ENCODE measurements around the gene FGF14. TPM values are rescaled to one million over a fixed set of nuclear protein-coding genes. Genes with fewer than 3 reads are reported as not detected.

The FGF14 gene
- total RNA-seq, 2 donors from 2014 or later = not detected

DNA sequence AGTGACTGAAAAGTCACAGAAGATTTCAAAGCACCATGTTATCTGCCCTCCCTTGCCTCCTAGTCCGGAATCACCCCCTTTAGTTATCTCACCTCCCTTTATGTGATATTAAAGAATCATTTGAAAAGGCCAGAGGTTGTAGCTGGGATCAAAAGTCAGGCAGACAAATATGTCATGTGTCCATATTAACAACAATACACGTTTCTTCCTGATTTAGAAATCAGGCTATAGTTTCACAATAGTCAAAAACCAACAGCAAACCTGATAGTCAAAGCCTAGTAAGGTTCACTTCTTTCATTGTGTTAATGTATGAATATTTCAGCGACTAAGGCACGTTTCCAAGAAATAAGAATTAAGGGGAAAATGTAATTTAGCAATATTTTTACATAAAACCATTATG, 622.7 kb downstream of the FGF14 start:
- H3K9me3 Mint-ChIP-seq = peaks cover 18% of the 10 kb centered on the region
- no peaks in the 10 kb centered on the region for H3K36me3 Mint-ChIP-seq
- peaks cover 0 to 16% of the 10 kb centered on the region in 2 donors for H3K27me3 Mint-ChIP-seq
- no peak overlapping the region for H3K4me3 Mint-ChIP-seq
- H3K4me1 Mint-ChIP-seq (ENCODE audit: low read depth in 2 of 2) = no peaks in the 10 kb centered on the region
- H3K27ac Mint-ChIP-seq = no peak overlapping the region
- ATAC-seq (no peak), DNase-seq (ENCODE audit: low spot score) (no peak)

DNA sequence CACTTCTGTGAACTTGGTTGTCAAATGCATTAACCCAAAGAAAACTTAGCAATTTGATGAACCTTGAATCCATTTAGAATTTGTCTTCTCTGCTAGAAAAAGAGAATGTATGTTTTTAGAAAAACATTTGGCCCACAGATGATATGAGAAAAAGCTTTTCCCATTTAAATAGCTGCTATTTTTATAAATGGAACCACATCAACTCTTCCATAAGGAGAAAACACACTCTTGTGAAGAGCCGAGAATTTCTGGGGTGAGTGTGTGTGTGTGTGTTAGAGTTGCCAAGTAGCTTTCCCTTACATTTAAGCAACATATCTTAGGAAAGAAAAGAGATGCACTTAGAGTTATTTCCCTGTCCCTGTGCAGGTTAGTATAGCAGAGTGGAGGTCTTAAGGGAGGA, 626.6 kb downstream of the FGF14 start:
- DNase-seq (ENCODE audit: low spot score) = no peak
- ATAC-seq = no peak
- no peaks in the 10 kb centered on the region for H3K36me3 Mint-ChIP-seq
- H3K4me1 Mint-ChIP-seq (ENCODE audit: low read depth in 2 of 2) = no peaks in the 10 kb centered on the region
- no peak overlapping the region for H3K27ac Mint-ChIP-seq
- peaks cover 6% of the 10 kb centered on the region for H3K9me3 Mint-ChIP-seq
- H3K27me3 Mint-ChIP-seq = no peaks in the 10 kb centered on the region
- H3K4me3 Mint-ChIP-seq = no peak overlapping the region

DNA sequence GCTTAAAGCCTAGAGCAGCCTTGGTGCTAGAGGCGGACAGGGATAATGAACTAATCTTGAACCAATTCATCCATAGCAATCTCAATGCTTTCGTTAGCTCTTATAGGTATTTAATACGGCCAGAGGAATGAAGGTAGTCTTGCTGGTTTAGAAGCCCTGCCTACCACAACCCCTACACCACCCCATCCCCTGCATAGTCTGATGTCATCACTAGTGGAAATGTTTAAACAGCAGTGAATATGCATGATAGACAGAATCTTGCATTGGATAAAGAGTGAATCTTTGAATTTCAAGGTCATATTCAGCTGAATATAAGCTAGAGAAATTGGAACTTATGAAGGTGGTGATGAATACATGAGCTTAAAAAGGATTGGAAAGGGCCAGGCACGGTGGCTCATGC, 627.5 kb downstream of the FGF14 start:
- ATAC-seq (no peak), DNase-seq (ENCODE audit: low spot score) (no peak)
- Mint-ChIP-seq H3K36me3 (no peaks in the 10 kb centered on the region), H3K4me1 (ENCODE audit: low read depth in 2 of 2) (no peaks in the 10 kb centered on the region), H3K27ac (no peak overlapping the region), H3K4me3 (no peak overlapping the region), H3K27me3 (no peaks in the 10 kb centered on the region), H3K9me3 (peaks cover 6% of the 10 kb centered on the region)

DNA sequence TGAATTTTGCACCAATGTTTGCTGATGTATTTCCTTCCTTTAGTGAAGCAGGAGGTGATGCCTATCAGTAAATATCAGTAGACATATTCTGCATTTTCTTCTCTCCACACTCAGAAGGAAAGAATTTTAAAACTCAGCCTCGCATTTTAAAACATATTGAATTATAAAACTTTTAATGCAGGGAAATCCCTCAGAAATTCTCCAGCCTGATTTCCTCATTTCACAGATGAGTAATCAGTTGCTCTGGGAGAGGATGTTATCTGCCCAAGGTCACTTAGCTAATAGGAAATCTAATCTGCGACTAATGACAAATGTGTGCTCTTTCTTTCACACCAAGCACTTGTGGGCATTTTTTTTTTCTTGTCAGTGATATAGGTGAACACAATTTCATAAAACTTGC, 628.8 kb downstream of the FGF14 start:
- Mint-ChIP-seq H3K4me1 (ENCODE audit: low read depth in 2 of 2) (no peaks in the 10 kb centered on the region), H3K9me3 (peaks cover 4% of the 10 kb centered on the region), H3K27me3 (peaks cover 0 to 5% of the 10 kb centered on the region in 2 donors), H3K36me3 (no peaks in the 10 kb centered on the region), H3K4me3 (no peak overlapping the region), H3K27ac (no peak overlapping the region)
- DNase-seq (ENCODE audit: low spot score) = no peak
- no peak for ATAC-seq

DNA sequence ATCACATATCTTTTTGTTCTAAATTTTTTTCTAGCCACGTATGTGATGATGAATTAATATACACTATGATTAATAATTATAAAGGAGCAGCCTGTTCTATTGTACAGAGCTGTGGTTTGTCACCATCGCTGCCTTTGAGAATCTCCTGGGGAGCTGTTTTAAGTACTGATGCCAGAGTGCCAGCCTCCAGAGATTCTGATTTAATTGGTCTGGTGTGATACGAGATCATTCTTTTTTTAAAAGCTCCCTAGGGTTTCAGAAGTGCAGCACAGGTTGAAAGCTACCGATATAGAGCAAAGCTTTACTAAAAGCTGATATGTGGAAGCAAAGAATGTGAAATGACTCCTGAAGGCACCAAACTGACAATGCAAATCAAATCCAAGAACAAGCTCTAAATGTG, 634.7 kb downstream of the FGF14 start:
- H3K27me3 Mint-ChIP-seq = peaks cover 2 to 20% of the 10 kb centered on the region in 2 donors
- no peaks in the 10 kb centered on the region for H3K36me3 Mint-ChIP-seq
- H3K4me1 Mint-ChIP-seq (ENCODE audit: low read depth in 2 of 2) = no peaks in the 10 kb centered on the region
- DNase-seq (ENCODE audit: low spot score) (no peak), ATAC-seq (no peak)
- no peak overlapping the region for H3K27ac Mint-ChIP-seq
- no peak overlapping the region for H3K4me3 Mint-ChIP-seq
- H3K9me3 Mint-ChIP-seq = peaks cover 7% of the 10 kb centered on the region

DNA sequence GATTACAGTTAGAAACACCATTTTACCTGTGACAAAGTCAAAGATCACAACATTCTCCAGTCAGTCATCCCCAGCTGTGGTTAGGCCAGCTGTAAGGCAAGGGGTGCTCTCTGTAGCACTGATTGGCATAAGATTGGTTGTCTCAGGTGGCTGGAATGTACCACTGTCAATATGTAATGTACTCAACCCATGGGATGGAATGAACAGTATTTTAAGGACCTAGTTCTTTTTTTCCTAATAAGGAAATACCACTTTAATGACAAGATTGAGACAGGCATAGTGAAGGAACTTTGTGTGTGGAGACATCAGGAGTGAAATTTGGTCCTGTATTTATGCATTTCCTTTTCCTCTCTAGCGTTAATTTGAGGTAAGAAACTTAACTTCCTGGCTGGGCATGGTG, 638.7 kb downstream of the FGF14 start:
- no peaks in the 10 kb centered on the region for H3K4me1 Mint-ChIP-seq (ENCODE audit: low read depth in 2 of 2)
- DNase-seq (ENCODE audit: low spot score) = no peak
- peaks cover 3% of the 10 kb centered on the region for H3K9me3 Mint-ChIP-seq
- no peaks in the 10 kb centered on the region for H3K36me3 Mint-ChIP-seq
- peaks cover 2 to 32% of the 10 kb centered on the region in 2 donors for H3K27me3 Mint-ChIP-seq
- no peak for ATAC-seq
- no peak overlapping the region for H3K27ac Mint-ChIP-seq
- no peak overlapping the region for H3K4me3 Mint-ChIP-seq

DNA sequence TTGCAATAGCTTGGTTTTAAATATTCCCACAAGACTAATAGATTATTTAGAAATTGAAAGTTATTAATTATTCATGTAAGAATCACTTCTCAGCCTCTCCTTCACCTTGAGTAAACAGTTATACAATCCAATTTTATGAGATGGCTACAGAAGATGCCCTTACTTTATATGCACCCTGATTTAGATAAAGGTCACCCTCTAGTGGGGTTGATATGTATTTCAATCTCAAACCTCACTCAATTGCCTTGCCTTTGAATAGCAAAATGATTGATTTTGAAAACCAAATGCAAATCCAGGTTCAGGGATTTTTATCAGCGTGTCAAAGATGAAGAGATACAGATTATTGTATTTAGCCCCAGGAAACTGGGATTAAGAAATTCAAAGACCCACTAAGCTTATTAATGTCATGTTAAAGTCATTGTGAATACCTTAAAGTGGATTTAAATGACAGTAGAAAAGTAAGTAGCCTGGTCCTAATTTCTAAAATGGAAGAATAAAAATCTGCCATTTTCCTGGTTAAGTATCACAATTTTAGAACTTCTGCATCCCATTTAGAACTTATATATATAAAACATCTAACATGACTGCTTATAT, 644.3 kb downstream of the FGF14 start:
- no peak overlapping the region for H3K27ac Mint-ChIP-seq
- DNase-seq (ENCODE audit: low spot score) (no peak), ATAC-seq (no peak)
- no peak overlapping the region for H3K4me3 Mint-ChIP-seq
- H3K27me3 Mint-ChIP-seq = peaks cover 0 to 16% of the 10 kb centered on the region in 2 donors
- H3K36me3 Mint-ChIP-seq = no peaks in the 10 kb centered on the region
- H3K4me1 Mint-ChIP-seq (ENCODE audit: low read depth in 2 of 2) = no peaks in the 10 kb centered on the region
- H3K9me3 Mint-ChIP-seq = no peaks in the 10 kb centered on the region

DNA sequence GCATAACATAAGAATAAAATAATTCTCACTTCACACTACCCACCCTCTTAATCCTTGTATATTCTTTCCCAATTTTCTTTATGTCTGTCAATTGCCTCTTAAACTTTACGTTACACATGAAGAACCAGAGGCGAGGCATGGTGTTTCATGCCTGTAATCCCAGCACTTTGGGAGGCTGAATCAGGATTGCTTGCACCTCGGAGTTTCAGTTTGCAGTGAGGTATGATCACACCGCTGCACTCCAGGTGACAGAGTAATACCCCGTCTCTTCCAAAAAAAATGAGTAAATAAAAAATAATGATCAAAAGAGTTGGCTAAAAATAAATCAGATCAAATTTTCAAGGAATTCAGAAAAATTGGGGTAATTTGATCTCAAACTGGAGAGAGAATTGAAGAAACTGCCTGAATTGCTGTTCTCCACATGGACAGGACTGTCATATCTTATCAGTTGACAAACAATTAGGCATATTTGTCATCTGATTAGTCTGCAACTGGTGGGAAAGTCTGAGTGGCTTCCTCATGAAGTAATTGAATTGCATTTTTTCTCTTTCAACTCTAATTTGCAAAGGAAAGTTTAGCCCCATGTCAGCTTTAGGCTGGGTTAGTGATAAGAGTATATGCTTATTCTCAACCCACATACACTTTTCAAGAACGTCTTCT, 646.5 kb downstream of the FGF14 start:
- Mint-ChIP-seq H3K27me3 (peaks cover 4 to 14% of the 10 kb centered on the region in 2 donors), H3K9me3 (no peaks in the 10 kb centered on the region), H3K4me3 (no peak overlapping the region), H3K4me1 (ENCODE audit: low read depth in 2 of 2) (no peaks in the 10 kb centered on the region), H3K36me3 (no peaks in the 10 kb centered on the region), H3K27ac (no peak overlapping the region)
- DNase-seq (ENCODE audit: low spot score) = no peak
- no peak for ATAC-seq

DNA sequence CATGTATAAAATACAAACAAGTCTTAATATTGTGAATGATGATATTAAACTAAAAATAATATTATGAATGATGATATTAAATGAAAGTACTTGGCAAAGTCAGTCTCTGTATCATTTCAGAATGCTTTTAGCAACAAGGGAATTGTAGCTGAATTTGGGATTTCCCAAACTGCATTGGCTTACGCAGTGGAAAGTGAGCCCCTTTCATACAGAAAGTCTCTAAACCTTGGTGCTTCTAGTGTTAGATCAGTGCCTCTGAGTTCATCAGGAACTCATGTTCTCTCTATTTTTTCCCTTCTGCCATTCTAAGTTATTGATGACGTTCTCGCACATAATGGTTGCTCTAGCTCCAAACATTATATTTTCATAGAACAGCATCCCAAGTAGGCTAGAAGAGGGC, 649.4 kb downstream of the FGF14 start:
- Mint-ChIP-seq H3K27ac (no peak overlapping the region), H3K9me3 (no peaks in the 10 kb centered on the region), H3K27me3 (peaks cover 4 to 13% of the 10 kb centered on the region in 2 donors), H3K4me1 (ENCODE audit: low read depth in 2 of 2) (no peaks in the 10 kb centered on the region), H3K36me3 (no peaks in the 10 kb centered on the region), H3K4me3 (no peak overlapping the region)
- no peak for ATAC-seq
- no peak for DNase-seq (ENCODE audit: low spot score)

DNA sequence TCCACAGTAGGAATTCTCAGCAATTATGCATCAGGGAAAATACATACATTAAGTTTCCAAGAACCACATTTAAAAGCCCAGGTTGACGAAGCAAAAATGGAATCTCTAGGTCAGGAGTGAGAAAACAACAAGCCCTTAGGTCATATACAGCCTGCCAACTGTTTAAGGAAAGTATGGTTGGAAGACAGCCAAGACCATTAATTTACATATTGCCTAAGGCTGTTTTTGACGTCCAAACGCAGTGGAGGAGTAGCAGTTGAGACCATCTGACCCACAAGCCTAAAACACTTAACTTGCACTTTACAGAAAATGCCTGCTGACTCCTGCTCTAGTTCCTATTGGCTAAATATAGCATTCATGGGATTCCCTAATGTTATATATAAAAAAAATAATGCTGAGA, 650.4 kb downstream of the FGF14 start:
- Mint-ChIP-seq H3K9me3 (no peaks in the 10 kb centered on the region), H3K4me1 (ENCODE audit: low read depth in 2 of 2) (no peaks in the 10 kb centered on the region)
- no peak for ATAC-seq

DNA sequence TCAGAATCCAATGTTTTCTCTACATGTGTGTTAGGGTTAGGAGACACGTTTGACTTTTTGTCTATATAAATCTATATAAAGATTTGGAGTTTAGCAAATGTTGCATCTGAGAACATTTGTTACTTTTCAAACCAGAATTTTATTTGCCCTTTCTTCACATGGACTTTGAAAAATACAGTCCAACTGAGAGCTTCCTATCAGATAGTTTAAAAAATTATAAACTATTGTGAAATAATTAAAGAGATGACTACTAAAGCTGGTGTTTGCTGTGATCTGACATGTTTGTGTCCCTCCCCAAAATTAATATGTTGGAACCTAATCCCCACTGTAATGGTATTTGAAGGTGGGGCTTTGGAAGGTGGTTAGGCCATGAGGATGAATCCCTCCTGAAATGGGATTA, 652.3 kb downstream of the FGF14 start:
- Mint-ChIP-seq H3K27me3 (peaks cover 4 to 22% of the 10 kb centered on the region in 2 donors), H3K9me3 (peaks cover 3% of the 10 kb centered on the region), H3K4me3 (no peak overlapping the region), H3K27ac (no peak overlapping the region), H3K36me3 (no peaks in the 10 kb centered on the region), H3K4me1 (ENCODE audit: low read depth in 2 of 2) (no peaks in the 10 kb centered on the region)
- ATAC-seq = no peak
- no peak for DNase-seq (ENCODE audit: low spot score)

More for the DNA sequence above, 650.4 kb downstream of the FGF14 start:
- Mint-ChIP-seq H3K4me3 (no peak overlapping the region), H3K27me3 (peaks cover 4 to 13% of the 10 kb centered on the region in 2 donors), H3K36me3 (no peaks in the 10 kb centered on the region), H3K27ac (no peak overlapping the region)
- no peak for DNase-seq (ENCODE audit: low spot score)

DNA sequence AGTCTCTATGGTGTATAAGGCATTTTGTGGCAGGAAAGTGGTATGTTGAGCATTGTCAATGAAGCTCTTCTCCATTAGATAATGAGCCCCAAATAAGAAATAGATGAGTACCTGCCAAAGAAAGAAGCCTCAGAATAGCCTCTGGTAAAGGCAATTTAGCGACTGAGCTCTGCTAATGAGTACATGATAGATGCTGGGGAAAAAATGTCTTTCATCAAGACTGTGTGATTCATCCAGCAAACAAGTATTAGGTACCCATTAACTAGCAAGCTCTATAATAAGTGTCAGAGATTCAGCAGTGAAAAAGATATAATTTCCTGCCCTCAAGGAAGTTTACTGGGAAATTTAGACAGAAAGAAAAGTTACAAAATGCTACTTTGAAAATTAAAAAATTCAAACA, 654.8 kb downstream of the FGF14 start:
- Mint-ChIP-seq H3K4me1 (ENCODE audit: low read depth in 2 of 2) (no peaks in the 10 kb centered on the region), H3K4me3 (no peak overlapping the region), H3K36me3 (no peaks in the 10 kb centered on the region), H3K27ac (no peak overlapping the region), H3K27me3 (peaks cover 4 to 22% of the 10 kb centered on the region in 2 donors), H3K9me3 (peaks cover 3% of the 10 kb centered on the region)
- ATAC-seq (no peak), DNase-seq (ENCODE audit: low spot score) (no peak)

DNA sequence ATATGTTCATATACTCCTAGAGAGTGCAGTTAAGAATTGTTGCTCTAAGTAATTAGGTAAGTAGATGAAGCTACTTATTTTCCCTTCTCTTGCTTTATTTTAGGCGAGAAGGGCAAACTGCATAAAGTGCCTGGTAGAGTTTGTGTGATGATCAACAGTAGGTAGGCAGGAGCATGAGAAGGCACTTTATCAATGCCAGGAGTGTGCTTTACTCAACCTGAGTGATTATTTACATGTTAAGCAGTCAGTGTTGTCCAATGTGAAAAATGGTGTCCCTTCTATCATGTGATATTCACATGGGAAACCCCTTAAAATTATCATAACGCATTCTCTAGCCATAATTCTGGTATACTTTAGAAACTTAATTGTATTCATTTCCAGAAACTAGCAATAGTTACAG, 655.3 kb downstream of the FGF14 start:
- H3K27ac Mint-ChIP-seq = no peak overlapping the region
- ATAC-seq (no peak), DNase-seq (ENCODE audit: low spot score) (no peak)
- H3K36me3 Mint-ChIP-seq = no peaks in the 10 kb centered on the region
- H3K9me3 Mint-ChIP-seq = peaks cover 3% of the 10 kb centered on the region
- H3K4me3 Mint-ChIP-seq = no peak overlapping the region
- peaks cover 4 to 22% of the 10 kb centered on the region in 2 donors for H3K27me3 Mint-ChIP-seq
- H3K4me1 Mint-ChIP-seq (ENCODE audit: low read depth in 2 of 2) = no peaks in the 10 kb centered on the region

DNA sequence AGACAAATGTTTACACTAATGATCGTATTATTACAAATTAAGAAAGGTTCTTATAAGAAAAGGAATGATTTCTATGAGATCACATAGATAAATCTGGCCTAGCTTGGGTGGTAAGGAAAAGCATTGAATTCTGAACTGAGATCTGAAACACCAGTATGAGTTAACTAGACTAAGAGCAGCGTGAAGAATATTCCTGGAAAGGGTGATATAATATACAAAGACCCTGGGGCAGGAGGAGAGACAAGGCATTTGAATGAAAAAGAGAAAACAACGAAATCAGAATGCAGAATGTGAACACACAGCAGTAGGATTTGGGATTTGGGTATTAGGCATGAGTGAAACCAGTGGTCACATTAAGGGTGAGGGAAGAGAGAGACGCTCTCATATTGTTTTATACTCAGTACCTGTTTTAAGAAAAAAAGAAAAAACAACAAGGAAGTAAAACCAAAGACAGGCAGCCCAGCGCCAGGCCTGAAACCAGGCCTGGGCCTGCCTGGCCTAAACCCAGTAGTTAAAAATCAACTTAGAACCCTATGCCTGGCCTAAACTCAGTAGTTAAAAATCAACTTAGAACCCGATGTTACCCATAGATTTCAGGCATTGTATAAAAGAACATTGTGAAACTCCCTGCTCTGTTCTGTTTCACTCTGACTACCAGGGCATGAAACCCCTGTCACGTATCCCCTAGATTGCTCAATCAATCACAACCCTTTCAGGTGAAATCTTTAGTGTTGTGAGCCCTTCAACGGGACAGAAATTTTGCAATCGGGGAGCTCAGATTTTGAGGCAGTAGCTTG, 662.3 kb downstream of the FGF14 start:
- no peaks in the 10 kb centered on the region for H3K27me3 Mint-ChIP-seq
- DNase-seq (ENCODE audit: low spot score) (no peak), ATAC-seq (no peak)
- no peak overlapping the region for H3K27ac Mint-ChIP-seq
- no peak overlapping the region for H3K4me3 Mint-ChIP-seq
- no peaks in the 10 kb centered on the region for H3K4me1 Mint-ChIP-seq (ENCODE audit: low read depth in 2 of 2)
- H3K36me3 Mint-ChIP-seq = no peaks in the 10 kb centered on the region
- H3K9me3 Mint-ChIP-seq = no peaks in the 10 kb centered on the region

Data from natural killer cell treated with Interleukin-12 subunit alpha and Interleukin-12 subunit beta and Interleukin-15 and Interleukin-18, amount 100 ng/mL, for 72 hours (primary cell).